Stimulated activated effector memory CD8-positive, alpha-beta T cell treated with anti-CD3 and anti-CD28 coated beads, Interleukin-12 subunit alpha, Interleukin-12 subunit beta, amount 100 ng/mL, for 72 hours (primary cell): ENCODE data around the gene KSR1.
"Not testable (repeated sequence)": the region's sequence is repeated elsewhere in the genome, so short reads cannot be mapped to it uniquely, and the experiment has no call there.

ENCODE experiments used
- ATAC-seq: fragments of 150-1000 bp; cut with Tn5 transposase; 2 replicates; pipeline ENCODE4 v1.10.0; 2021
- DNase-seq, 2 donors: peaks; one replicate each; pipeline ENCODE4 v3.0.0; 2021 to 2022; ENCODE audit warnings: low spot score in 2 of 2
- H3K27ac Mint-ChIP-seq: one replicate; pipeline ENCODE4 v1.8.0; 2022; ENCODE audit warnings: mild to moderate bottlenecking, mixed read lengths
- H3K36me3 Mint-ChIP-seq: one replicate; pipeline ENCODE4 v1.8.0; 2022; ENCODE audit warnings: mild to moderate bottlenecking, mixed read lengths
- H3K4me1 Mint-ChIP-seq: one replicate; pipeline ENCODE4 v1.8.0; 2022; ENCODE audit warnings: mixed read lengths
- H3K4me3 Mint-ChIP-seq: one replicate; pipeline ENCODE4 v1.8.0; 2022; ENCODE audit warnings: mild to moderate bottlenecking, mixed read lengths
- H3K9me3 Mint-ChIP-seq: one replicate; pipeline ENCODE4 v1.8.0; 2022; ENCODE audit warnings: mixed read lengths

KSR1 gene

GRCh38 chr17:27456681-27457359 is 572 bp downstream of the KSR1 start:
- no peak for ATAC-seq

DNA sequence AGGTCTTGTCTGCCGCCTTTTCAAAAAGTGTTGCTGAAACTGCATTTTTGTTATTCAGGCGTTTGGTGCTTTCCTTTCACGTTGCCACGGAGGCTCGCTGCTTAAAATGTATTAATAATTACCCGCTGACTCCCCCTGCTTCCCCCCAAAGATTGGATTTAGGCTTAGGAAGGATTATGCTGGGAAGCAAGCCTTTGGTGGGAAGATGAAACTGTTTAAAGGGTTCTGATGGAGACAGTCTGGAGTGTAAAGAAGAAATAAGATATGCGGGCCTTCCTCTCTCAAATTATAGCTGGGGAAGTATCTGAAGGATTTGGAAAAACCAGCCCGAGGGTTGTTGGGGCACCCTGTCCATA is 1.1 kb downstream of the KSR1 start:
- Mint-ChIP-seq H3K9me3 (no peaks in the 10 kb centered on the region), H3K4me3 (peak overlapping the region; percentile 83), H3K27ac (peak overlapping the region; percentile 58), H3K4me1 (peaks cover 48% of the 10 kb centered on the region), H3K36me3 (peaks cover 7% of the 10 kb centered on the region)
- DNase-seq (no peak), ATAC-seq (no peak)

More at GRCh38 chr17:27456681-27457359, 572 bp downstream of the KSR1 start:
- Mint-ChIP-seq H3K27ac (peak overlapping the region; percentile 58), H3K36me3 (peaks cover 7% of the 10 kb centered on the region), H3K9me3 (no peaks in the 10 kb centered on the region), H3K4me3 (peak overlapping the region; percentile 83), H3K4me1 (peaks cover 43% of the 10 kb centered on the region)
- no peak for DNase-seq

DNA sequence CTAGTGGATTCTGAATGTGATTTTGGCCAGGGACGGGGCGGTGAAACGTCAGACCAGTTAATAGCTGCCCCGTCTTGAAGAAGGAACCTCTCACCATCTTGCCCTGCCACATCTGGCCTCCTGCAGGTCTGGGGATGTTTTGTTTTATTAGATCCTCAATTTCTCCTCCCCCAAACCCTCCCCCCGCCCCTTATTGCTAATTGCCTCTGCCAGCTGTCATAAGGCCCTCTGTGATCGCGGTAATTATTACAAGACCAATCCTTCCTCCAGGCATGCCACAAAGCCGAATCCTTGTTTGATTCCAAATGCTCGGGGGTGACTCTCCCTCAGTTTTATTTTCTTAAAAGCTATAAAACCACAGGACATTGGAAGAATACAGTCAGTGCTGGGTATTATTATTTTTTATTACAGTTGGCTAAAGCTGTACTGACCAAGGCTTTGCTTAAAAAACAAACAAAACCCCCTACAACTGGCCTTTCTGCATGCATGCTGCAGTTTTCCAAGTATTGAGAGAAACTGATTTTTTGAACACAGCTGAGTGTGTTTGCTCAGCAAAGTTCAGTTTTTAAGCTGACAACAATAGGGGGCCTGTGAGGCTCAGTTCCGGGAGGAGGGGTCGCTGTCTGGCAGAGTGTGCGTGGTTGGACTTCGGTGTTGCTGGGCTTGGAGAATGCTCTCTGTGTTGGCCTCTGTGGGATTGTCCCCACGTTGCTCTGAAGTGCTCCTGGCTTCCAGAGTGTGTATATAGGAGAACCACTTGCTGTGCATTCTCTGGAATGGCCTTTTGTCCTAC is 1.7 kb downstream of the KSR1 start:
- ATAC-seq (no peak), DNase-seq (no peak)
- H3K9me3 Mint-ChIP-seq, result no peaks in the 10 kb centered on the region
- H3K4me1 Mint-ChIP-seq, result peaks cover 52% of the 10 kb centered on the region
- H3K27ac Mint-ChIP-seq, result peak overlapping the region; percentile 58
- peak overlapping the region; percentile 83 for H3K4me3 Mint-ChIP-seq
- peaks cover 7% of the 10 kb centered on the region for H3K36me3 Mint-ChIP-seq

GRCh38 chr17:27458524-27458908 is 2.3 kb downstream of the KSR1 start:
- ATAC-seq, result no peak
- no peak overlapping the region for H3K27ac Mint-ChIP-seq

GRCh38 chr17:27459433-27459832 is 3.2 kb downstream of the KSR1 start:
- H3K4me3 Mint-ChIP-seq, result no peak overlapping the region
- no peak for ATAC-seq

More at GRCh38 chr17:27458524-27458908, 2.3 kb downstream of the KSR1 start:
- Mint-ChIP-seq H3K4me3 (peak overlapping the region; percentile 83), H3K9me3 (no peaks in the 10 kb centered on the region), H3K4me1 (peaks cover 58% of the 10 kb centered on the region), H3K36me3 (peaks cover 7% of the 10 kb centered on the region)
- no peak for DNase-seq

GRCh38 chr17:27460196-27460725 is 4.0 kb downstream of the KSR1 start:
- H3K4me1 Mint-ChIP-seq, result peaks cover 57% of the 10 kb centered on the region
- no peak overlapping the region for H3K4me3 Mint-ChIP-seq
- peaks cover 7% of the 10 kb centered on the region for H3K36me3 Mint-ChIP-seq
- H3K9me3 Mint-ChIP-seq, result no peaks in the 10 kb centered on the region
- DNase-seq (no peak), ATAC-seq (no peak)
- H3K27ac Mint-ChIP-seq, result peak overlapping the region; percentile 45

More at GRCh38 chr17:27459433-27459832, 3.2 kb downstream of the KSR1 start:
- peaks cover 7% of the 10 kb centered on the region for H3K36me3 Mint-ChIP-seq
- H3K27ac Mint-ChIP-seq, result no peak overlapping the region
- H3K9me3 Mint-ChIP-seq, result no peaks in the 10 kb centered on the region
- no peak for DNase-seq
- H3K4me1 Mint-ChIP-seq, result peaks cover 62% of the 10 kb centered on the region

- peaks cover 59% of the 10 kb centered on the region for H3K4me1 Mint-ChIP-seq
- H3K9me3 Mint-ChIP-seq, result no peaks in the 10 kb centered on the region
- H3K36me3 Mint-ChIP-seq, result peaks cover 7% of the 10 kb centered on the region
- DNase-seq, result no peak
- ATAC-seq, result no peak
- H3K27ac Mint-ChIP-seq, result no peak overlapping the region
- no peak overlapping the region for H3K4me3 Mint-ChIP-seq
These were observed 5.1 kb downstream of the KSR1 start for GRCh38 chr17:27461192-27461859.

- peaks cover 11% of the 10 kb centered on the region for H3K36me3 Mint-ChIP-seq
- ATAC-seq (no peak), DNase-seq (no peak)
- H3K4me3 Mint-ChIP-seq, result no peak overlapping the region
- peaks cover 65% of the 10 kb centered on the region for H3K4me1 Mint-ChIP-seq
- no peaks in the 10 kb centered on the region for H3K9me3 Mint-ChIP-seq
- H3K27ac Mint-ChIP-seq, result no peak overlapping the region
These were observed 5.9 kb downstream of the KSR1 start for GRCh38 chr17:27462149-27462548.

- Mint-ChIP-seq H3K4me3 (peak overlapping the region; percentile 19), H3K9me3 (no peaks in the 10 kb centered on the region), H3K27ac (no peak overlapping the region), H3K4me1 (peaks cover 65% of the 10 kb centered on the region), H3K36me3 (peaks cover 6% of the 10 kb centered on the region)
- ATAC-seq, result no peak
- no peak for DNase-seq
These were observed 6.5 kb downstream of the KSR1 start for GRCh38 chr17:27462714-27463113.

DNA sequence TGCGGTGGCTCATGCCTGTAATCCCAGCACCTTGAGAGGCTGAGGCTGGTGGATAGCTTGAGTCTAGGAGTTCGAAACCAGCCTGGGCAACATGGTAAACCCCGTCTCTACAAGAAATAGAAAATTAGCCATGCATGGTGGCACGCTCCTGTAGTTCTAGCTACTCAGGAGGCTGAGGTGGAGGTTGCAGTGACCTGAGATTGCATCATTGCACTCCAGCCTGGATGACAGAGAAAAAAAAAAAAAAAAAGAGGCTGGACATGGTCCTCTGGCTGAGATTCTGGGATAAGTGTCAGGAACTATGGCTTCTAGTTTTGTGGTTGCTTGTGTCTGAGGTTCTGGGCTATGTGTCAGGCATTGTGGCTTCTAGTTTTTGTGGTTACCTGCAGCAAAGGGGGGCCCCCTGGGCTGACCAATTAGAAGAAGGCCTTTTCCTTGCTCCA is 7.0 kb downstream of the KSR1 start:
- H3K4me1 Mint-ChIP-seq, result peaks cover 61% of the 10 kb centered on the region
- H3K36me3 Mint-ChIP-seq, result peaks cover 6% of the 10 kb centered on the region
- H3K9me3 Mint-ChIP-seq, result no peaks in the 10 kb centered on the region
- DNase-seq, result no peak
- ATAC-seq, result no peak
- peak overlapping the region; percentile 19 for H3K4me3 Mint-ChIP-seq
- H3K27ac Mint-ChIP-seq, result no peak overlapping the region

- H3K9me3 Mint-ChIP-seq, H3K4me3 Mint-ChIP-seq, H3K27ac Mint-ChIP-seq, DNase-seq, ATAC-seq, H3K36me3 Mint-ChIP-seq: not testable (repeated sequence)
- H3K4me1 Mint-ChIP-seq, result peaks cover 61% of the 10 kb centered on the region
These were observed 7.8 kb downstream of the KSR1 start for GRCh38 chr17:27464019-27464418.

DNA sequence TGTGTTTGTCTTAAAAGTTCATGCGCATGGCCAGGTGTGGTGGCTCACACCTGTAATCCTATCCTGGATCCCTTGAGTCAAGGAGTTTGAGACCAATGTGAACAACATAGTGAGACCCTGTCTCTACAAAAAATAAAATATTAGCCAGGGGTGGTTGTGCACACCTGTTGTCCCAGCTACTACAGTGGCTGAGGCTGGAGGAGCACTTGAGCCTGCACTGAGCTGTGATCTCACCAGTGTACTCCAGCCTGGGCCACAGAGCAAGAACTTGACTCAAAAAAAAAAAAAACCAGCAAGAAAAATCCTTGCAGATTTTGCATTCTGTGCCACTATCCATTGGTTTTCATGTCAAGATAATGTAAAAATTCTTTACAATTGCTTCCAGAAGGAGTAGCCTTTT is 8.2 kb downstream of the KSR1 start:
- Mint-ChIP-seq H3K4me3 (no peak overlapping the region), H3K36me3 (peaks cover 6% of the 10 kb centered on the region), H3K4me1 (peaks cover 63% of the 10 kb centered on the region), H3K9me3 (no peaks in the 10 kb centered on the region), H3K27ac (no peak overlapping the region)
- ATAC-seq (no peak), DNase-seq (no peak)

GRCh38 chr17:27465875-27466274 is 9.6 kb downstream of the KSR1 start:
- H3K9me3 Mint-ChIP-seq, DNase-seq, ATAC-seq: not testable (repeated sequence)
- Mint-ChIP-seq H3K27ac (peak overlapping the region; percentile 86), H3K4me3 (peak overlapping the region; percentile 66), H3K36me3 (peaks cover 11% of the 10 kb centered on the region), H3K4me1 (peaks cover 73% of the 10 kb centered on the region)

GRCh38 chr17:27466376-27466742 is 10.1 kb downstream of the KSR1 start:
- no peak for DNase-seq
- peak overlapping the region; percentile 86 for H3K27ac Mint-ChIP-seq
- peak; percentile 36 for ATAC-seq
- H3K9me3 Mint-ChIP-seq, result no peaks in the 10 kb centered on the region
- peaks cover 16% of the 10 kb centered on the region for H3K36me3 Mint-ChIP-seq
- peak overlapping the region; percentile 66 for H3K4me3 Mint-ChIP-seq
- H3K4me1 Mint-ChIP-seq, result peaks cover 77% of the 10 kb centered on the region

DNA sequence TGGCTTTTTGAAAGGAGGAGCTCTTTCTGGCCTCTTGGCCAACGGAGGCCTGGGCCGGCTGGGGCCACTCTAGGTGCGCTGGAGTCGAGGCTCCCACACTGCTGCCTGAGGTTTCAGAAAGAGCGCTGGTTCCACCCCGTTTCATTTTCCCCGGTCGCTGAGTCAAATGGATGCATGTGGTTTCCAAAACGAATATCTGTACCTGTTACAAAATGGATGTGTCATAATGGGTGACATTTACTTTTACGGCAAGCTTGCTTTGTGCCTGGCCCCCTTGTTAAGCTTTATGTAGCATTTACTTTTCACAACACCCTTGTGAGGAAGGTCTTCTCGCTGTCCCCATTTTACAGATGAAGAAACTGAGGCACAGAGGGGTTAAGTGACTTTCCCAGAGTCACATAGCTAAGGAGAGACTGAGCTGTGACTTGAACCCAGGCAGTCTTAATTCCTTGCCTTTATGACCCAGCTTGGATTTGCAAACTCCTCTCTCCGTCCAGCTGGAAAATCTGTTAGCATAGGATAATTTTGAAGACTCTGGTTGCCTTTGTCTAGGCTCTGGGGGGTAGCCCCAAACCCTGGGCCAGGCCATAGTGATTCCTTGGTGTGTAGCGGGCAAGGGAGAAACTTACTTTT is 10.6 kb downstream of the KSR1 start:
- Mint-ChIP-seq H3K4me1 (peaks cover 77% of the 10 kb centered on the region), H3K4me3 (peak overlapping the region; percentile 66)
- DNase-seq, result peak; percentile 49 to 85

More for the DNA sequence above, 10.6 kb downstream of the KSR1 start:
- Mint-ChIP-seq H3K27ac (peak overlapping the region; percentile 86), H3K36me3 (peaks cover 17% of the 10 kb centered on the region), H3K9me3 (no peaks in the 10 kb centered on the region)
- ATAC-seq, result peak; percentile 93
